HCT116 (cell line): Measurements from ENCODE around the gene DDX56.

Experiments
- CTCF ChIP-seq, 3 experiments: fragments of 200-600 bp in 1 of 3; sonication (generic) in 1 of 3; IDR thresholded peaks in 2 of 3; conservative IDR thresholded peaks in 1 of 3; 2 replicates each; pipeline ENCODE4 v1.5.1; 2012 to 2017; ENCODE audit warnings: low read depth in 2 of 3, low read length in 2 of 3, antibody characterized with exemption in 1 of 3, borderline replicate concordance in 1 of 3, control low read depth in 1 of 3, mild to moderate bottlenecking in 1 of 3, mixed read lengths in 1 of 3, mixed run types in 1 of 3, moderate library complexity in 1 of 3; ENCODE audit not compliant: insufficient read depth in 1 of 3
- EZH2 ChIP-seq: fragments of 200-600 bp; sonication (generic); IDR thresholded peaks from 2 replicates; pipeline ENCODE4 v1.6.1; 2017; ENCODE audit warnings: antibody characterized with exemption, mixed run types
- EZH2phosphoT487 ChIP-seq: fragments of 200-600 bp; IDR thresholded peaks from 2 replicates; pipeline ENCODE4 v1.6.1; 2018; ENCODE audit warnings: antibody characterized with exemption, borderline replicate concordance
- JUND ChIP-seq: IDR thresholded peaks from 2 replicates; pipeline ENCODE4 v1.6.1; 2012
- MAX ChIP-seq: IDR thresholded peaks from 2 replicates; pipeline ENCODE4 v1.6.1; 2012
- POLR2A ChIP-seq: IDR thresholded peaks from 2 replicates; pipeline ENCODE4 v1.7.0; 2011; ENCODE audit warnings: borderline replicate concordance; ENCODE audit not compliant: insufficient read depth, insufficient read length; ENCODE audit errors: extremely low read depth
- RAD21 ChIP-seq: IDR thresholded peaks from 2 replicates; pipeline ENCODE4 v1.6.1; 2012; ENCODE audit warnings: low read depth, mild to moderate bottlenecking
- SP1 ChIP-seq: IDR thresholded peaks from 2 replicates; pipeline ENCODE4 v1.6.1; 2012; ENCODE audit warnings: low read depth
- TF ChIP-seq, protein P1 (sequence below): IDR thresholded peaks from 2 replicates; pipeline ENCODE4 v1.6.1; 2012

DNA sequence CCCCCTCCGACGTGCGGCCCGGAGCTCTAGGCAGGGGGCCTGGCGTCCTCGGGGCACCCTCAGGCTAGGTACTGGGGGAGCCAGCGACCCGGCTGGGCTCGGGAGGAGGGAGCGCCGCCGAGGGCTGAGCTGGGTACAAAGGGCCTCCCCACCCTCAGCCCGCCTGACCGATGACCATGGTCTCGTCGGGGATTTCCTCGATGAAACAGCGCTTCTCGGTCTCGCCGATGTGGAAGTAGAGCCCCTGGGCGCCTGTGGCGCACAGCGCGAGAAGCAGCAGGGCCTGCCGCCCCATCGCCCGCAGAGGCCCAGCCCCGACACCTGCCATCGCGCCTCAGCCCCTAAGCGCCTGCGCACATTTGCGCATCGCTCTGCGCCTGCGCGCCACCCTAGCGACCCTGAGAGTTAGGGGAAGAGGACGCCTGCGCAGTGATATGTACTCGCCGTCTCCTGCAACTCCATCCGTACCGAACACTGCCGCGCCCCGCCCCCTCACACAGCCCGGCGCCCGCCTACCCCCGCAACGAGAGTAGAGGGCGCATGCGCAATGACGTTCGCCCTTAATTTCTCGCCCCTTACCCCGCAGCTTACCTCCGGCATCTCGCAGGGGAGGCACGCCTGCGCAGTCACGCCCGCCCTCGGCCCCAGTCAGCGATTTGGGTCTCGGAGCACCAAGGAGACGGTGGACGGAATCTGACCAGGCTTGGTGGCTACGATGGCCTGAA lies 8.3 kb upstream of the DDX56 start, which contains the start of gene TMED4:
- TF ChIP-seq CTCF (IDR thresholded peaks at IDR 0.05 in 2 of 3, conservative IDR thresholded peaks at IDR 0.05 in 1 of 3; ENCODE audit: borderline replicate concordance in 1 of 3, insufficient read depth in 1 of 3, low read depth in 2 of 3, low read length in 2 of 3) (no peak), EZH2phosphoT487 (no peak), MAX (no peak), RAD21 (no peak), JUND (no peak), POLR2A (peak; percentile 90), SP1 (no peak), EZH2 (no peak)
- TF ChIP-seq, protein P1, sequence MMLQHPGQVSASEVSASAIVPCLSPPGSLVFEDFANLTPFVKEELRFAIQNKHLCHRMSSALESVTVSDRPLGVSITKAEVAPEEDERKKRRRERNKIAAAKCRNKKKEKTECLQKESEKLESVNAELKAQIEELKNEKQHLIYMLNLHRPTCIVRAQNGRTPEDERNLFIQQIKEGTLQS, result no peak
